ENCODE data around the gene ZNF789. TPM values are rescaled to one million over a fixed set of nuclear protein-coding genes. Genes with fewer than 3 reads are reported as not detected.

The ZNF789 gene
- total RNA-seq, 1 experiment from 2014 or later = 15.1 TPM

DNA sequence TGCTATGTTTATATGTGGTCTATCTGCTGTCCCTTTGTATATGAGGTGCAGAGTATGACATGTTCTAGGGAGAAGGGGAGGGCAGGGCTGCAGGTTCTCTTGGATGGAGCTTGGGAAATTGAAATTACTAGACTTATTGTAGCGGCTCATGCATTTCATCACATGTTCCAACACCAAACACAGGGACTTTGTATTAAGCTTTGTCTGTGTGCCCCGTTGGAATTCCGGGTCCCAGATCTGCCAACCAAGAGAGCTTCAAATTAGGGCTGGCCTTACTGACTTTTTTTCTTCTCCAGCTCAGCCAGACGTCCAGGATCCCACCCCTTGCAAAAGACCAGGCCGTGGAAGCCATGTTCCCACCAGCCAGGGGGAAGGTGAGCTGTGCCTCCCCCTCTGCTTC lies 3.4 kb downstream of the ZNF789 start:
- H3K4me3 Mint-ChIP-seq = no peak overlapping the region
- no peak overlapping the region for H4K8ac ChIP-seq (replicated peaks; ENCODE audit: insufficient read length, low read depth, low read length)
- no CpG with 5 or more reads among the region's 5 CpGs for WGBS (ENCODE audit: extremely low coverage, insufficient read length, low lambda C conversion rate)

More for the DNA sequence above, 3.4 kb downstream of the ZNF789 start:
- no peak overlapping the region for H2BK120ac ChIP-seq (ENCODE audit: low read depth, low read length, poor library complexity, severe bottlenecking)
- H3K4ac ChIP-seq (ENCODE audit: low read depth, low read length) = no peak overlapping the region
- no peak overlapping the region for H3K9ac ChIP-seq (ENCODE audit: extremely low read depth, insufficient read length, low read length)
- peaks cover 5 to 10% of the 10 kb centered on the region in 2 experiments; a peak in 3 of 4 replicates for H3K4me1 Mint-ChIP-seq
- H3K9me3 Mint-ChIP-seq = no peaks in the 10 kb centered on the region; a peak in 1 of 5 replicates
- no peaks in the 10 kb centered on the region for H3K9me3 ChIP-seq (ENCODE audit: control insufficient read depth, low read depth, low read length)
- H3K56ac ChIP-seq (ENCODE audit: insufficient read length, low read depth, low read length) = no peak overlapping the region
- no peak overlapping the region for H3K18ac ChIP-seq (ENCODE audit: insufficient read length, low read depth, low read length)
- no peak overlapping the region for H3T11ph ChIP-seq (ENCODE audit: low read length)
- H4K20me1 ChIP-seq (ENCODE audit: control insufficient read depth, insufficient read depth, insufficient read length) = no peaks in the 10 kb centered on the region
- H3K79me1 ChIP-seq (ENCODE audit: insufficient read depth, low read depth, low read length, poor library complexity, severe bottlenecking) = peaks cover 17% of the 10 kb centered on the region
- H3K4me1 ChIP-seq (ENCODE audit: insufficient read depth, low read length) = no peaks in the 10 kb centered on the region
- H2BK15ac ChIP-seq (ENCODE audit: low read depth, low read length) = no peak overlapping the region
- H3K27ac ChIP-seq (ENCODE audit: insufficient read length, low read depth, low read length) = no peak overlapping the region
- no peak overlapping the region for H3K23ac ChIP-seq (ENCODE audit: insufficient read length, low read depth, low read length)
- H2BK20ac ChIP-seq (ENCODE audit: low read depth, low read length, poor library complexity, severe bottlenecking) = no peak overlapping the region
- H3K23me2 ChIP-seq (ENCODE audit: insufficient read length, low read depth, low read length, poor library complexity, severe bottlenecking) = peaks cover 5% of the 10 kb centered on the region
- no peak overlapping the region; a peak in 1 of 7 replicates for H3K27ac Mint-ChIP-seq
- H2AFZ ChIP-seq (ENCODE audit: low read length) = no peak overlapping the region
- TF ChIP-seq CTCF (conservative IDR thresholded peaks at IDR 0.05) = no peak
- no peak overlapping the region for H2AK5ac ChIP-seq (ENCODE audit: insufficient read length, low read length)
- no peak overlapping the region for H2BK5ac ChIP-seq (ENCODE audit: insufficient read length, low read length)
- no peak overlapping the region for H4K5ac ChIP-seq (ENCODE audit: insufficient read length, low read depth, low read length)
- peaks cover 19% of the 10 kb centered on the region; the same call in 1 of the 2 replicates for H3K79me2 ChIP-seq (ENCODE audit: insufficient read depth, low read length)
- peaks cover 10 to 35% (median 18%) of the 10 kb centered on the region in 3 experiments; a peak in 6 of 7 replicates for H3K36me3 Mint-ChIP-seq (ENCODE audit: insufficient read depth in 1 of 3, low read depth in 3 of 3)
- H2BK12ac ChIP-seq (ENCODE audit: insufficient read length, low read depth, low read length) = no peak overlapping the region
- no peak for DNase-seq
- no peaks in the 10 kb centered on the region; the same call in 1 of the 2 replicates for H3K27me3 Mint-ChIP-seq (ENCODE audit: low read depth)
- H3K27me3 ChIP-seq (ENCODE audit: insufficient read depth, low read length) = no peaks in the 10 kb centered on the region
- H3K14ac ChIP-seq (ENCODE audit: insufficient read depth, low read length) = no peak overlapping the region
- no peak overlapping the region for H4K91ac ChIP-seq (ENCODE audit: insufficient read length, low read depth, low read length)
- H3K4me2 ChIP-seq (ENCODE audit: insufficient read depth, insufficient read length, low read length) = no peak overlapping the region

All from H9 (cell line).